MCF 10A (cell line): ENCODE data around the gene PCDHB7. TPM values are rescaled to one million over a fixed set of nuclear protein-coding genes. Genes with fewer than 3 reads are reported as not detected.
"Not testable (repeated sequence)": the region's sequence is repeated elsewhere in the genome, so short reads cannot be mapped to it uniquely, and the experiment has no call there.

Source experiments
- BruUV-seq: library from RNA; stranded (reverse); fragments of 400-500 nt; replicated peaks from 2 replicates; lab custom pipeline; 2021; lab: Mats Ljungman, UMichigan
- CTCF ChIA-PET: fragments of 300-600 bp; sonication (Branson Sonifier 250); formaldehyde crosslinking; extraction: SDS; loops from one replicate; lab custom pipeline; 2021; ENCODE audit warnings: antibody characterized with exemption, inconsistent platforms; lab: Yijun Ruan, JAX
- POLR2A ChIA-PET: fragments of 300-600, 350-650 bp; sonication (Branson Sonifier 250); formaldehyde crosslinking; extraction: SDS; loops from one replicate; lab custom pipeline; 2020; ENCODE audit warnings: antibody characterized with exemption, inconsistent platforms; lab: Yijun Ruan, JAX
- DNase-seq: peaks from one replicate; pipeline ENCODE4 v3.0.0-alpha.2; 2018; ENCODE audit not compliant: unreplicated experiment
- H3K27ac Mint-ChIP-seq: one replicate; pipeline ENCODE4 v1.8.0; 2022; ENCODE audit warnings: mild to moderate bottlenecking, low read depth, mixed read lengths; ENCODE audit not compliant: unreplicated experiment
- H3K27me3 Mint-ChIP-seq: one replicate; pipeline ENCODE4 v1.8.0; 2022; ENCODE audit warnings: mixed read lengths; ENCODE audit not compliant: insufficient read depth, unreplicated experiment
- H3K36me3 Mint-ChIP-seq: one replicate; pipeline ENCODE4 v1.8.0; 2022; ENCODE audit warnings: mild to moderate bottlenecking, moderate library complexity, mixed read lengths; ENCODE audit not compliant: insufficient read depth, unreplicated experiment
- H3K4me1 Mint-ChIP-seq: one replicate; pipeline ENCODE4 v1.8.0; 2022; ENCODE audit warnings: mixed read lengths; ENCODE audit not compliant: insufficient read depth, unreplicated experiment
- H3K4me3 Mint-ChIP-seq: one replicate; pipeline ENCODE4 v1.8.0; 2022; ENCODE audit warnings: mild to moderate bottlenecking, moderate library complexity, mixed read lengths; ENCODE audit not compliant: unreplicated experiment
- H3K9me3 Mint-ChIP-seq: one replicate; pipeline ENCODE4 v1.8.0; 2022; ENCODE audit warnings: mixed read lengths; ENCODE audit not compliant: unreplicated experiment
- CTCF ChIP-seq: fragments of 200-600 bp; IDR thresholded peaks from one replicate; pipeline ENCODE4 v1.8.0; 2022; ENCODE audit warnings: antibody characterized with exemption, mild to moderate bottlenecking; ENCODE audit not compliant: unreplicated experiment
- intact Hi-C: fragments of 100-400 bp; cut with micrococcal nuclease; formaldehyde crosslinking; loops from 2 replicates; pipeline ENCODE4 v1.14.1; 2022
- total RNA-seq: library from RNA; stranded (reverse); gene quantifications from 2 replicates; pipeline ENCODE4 v1.2.3, GENCODE V29; 2022

The PCDHB7 gene
- total RNA-seq, 1 experiment from 2014 or later: 0.28 TPM

DNA sequence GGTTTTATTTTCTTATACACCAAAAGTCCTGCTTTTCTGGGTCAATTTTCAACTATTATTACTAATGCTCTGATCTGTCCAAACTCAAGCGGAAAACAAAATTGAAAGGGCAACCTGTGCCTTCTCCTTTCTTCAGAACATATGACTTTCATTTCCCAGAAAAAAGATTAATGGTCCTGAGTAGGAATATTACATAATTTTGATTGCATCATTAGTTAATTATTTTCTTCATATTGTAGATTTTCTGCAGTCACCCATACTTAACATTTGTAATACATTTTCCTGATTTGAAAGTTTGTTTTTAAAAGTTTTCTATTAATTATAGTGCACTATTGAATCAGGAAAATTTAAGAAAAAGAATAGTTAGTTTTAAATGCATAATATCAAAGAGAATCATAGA lies 3.5 kb downstream of the PCDHB7 start:
- Mint-ChIP-seq H3K36me3 (no peaks in the 10 kb centered on the region), H3K4me1 (no peaks in the 10 kb centered on the region), H3K4me3 (no peak overlapping the region), H3K27me3 (no peaks in the 10 kb centered on the region), H3K9me3 (peaks cover 13% of the 10 kb centered on the region), H3K27ac (no peak overlapping the region)
- TF ChIP-seq CTCF: no peak
- intact Hi-C loops: no loop called here
- BruUV-seq: no TSS peak
- DNase-seq: no peak
- ChIA-PET POLR2A (no interaction called here), CTCF (no interaction called here)

DNA sequence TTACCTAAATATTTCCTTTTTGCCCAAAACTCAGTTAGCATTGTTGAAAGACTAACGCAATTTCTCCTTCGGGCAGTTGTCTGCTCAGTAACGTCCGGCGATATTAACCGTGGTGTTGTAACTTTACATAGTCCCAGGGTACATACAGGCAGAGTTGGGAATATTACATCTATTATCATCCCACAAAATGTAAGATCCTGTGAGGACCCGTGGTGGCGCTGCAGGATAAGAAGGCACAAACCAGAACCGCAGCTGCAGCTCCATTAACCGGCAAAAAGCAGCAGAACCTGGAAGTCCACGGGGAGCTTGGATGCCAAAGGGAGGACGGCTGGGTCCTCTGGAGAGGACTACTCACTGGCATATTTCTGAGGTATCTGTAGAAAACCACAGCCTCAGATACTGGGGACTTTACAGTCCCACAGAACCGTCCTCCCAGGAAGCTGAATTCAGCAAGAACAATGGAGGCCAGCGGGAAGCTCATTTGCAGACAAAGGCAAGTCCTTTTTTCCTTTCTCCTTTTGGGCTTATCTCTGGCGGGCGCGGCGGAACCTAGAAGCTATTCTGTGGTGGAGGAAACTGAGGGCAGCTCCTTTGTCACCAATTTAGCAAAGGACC lies 5.2 kb downstream of the PCDHB7 start, which contains the start of gene PCDHB8:
Gene PCDHB8, plus strand, starts transcription at position 214 of the 615 bp plus-strand sequence. Its CDS starts 245 bp downstream, at position 459.
- H3K36me3 Mint-ChIP-seq, BruUV-seq, DNase-seq, H3K27ac Mint-ChIP-seq, H3K4me3 Mint-ChIP-seq, POLR2A ChIA-PET, H3K27me3 Mint-ChIP-seq, intact Hi-C loops, H3K4me1 Mint-ChIP-seq: not testable (repeated sequence)
- CTCF ChIA-PET: interaction anchor here (0.6 to 1.8 kb wide), 4 partner anchors 10 to 539 kb away, joined by 3 to 6 read pairs (median 4); partner anchors contain the start of genes PCDHB9, PCDHGA10 and TMCO6
- H3K9me3 Mint-ChIP-seq: peaks cover 14% of the 10 kb centered on the region

DNA sequence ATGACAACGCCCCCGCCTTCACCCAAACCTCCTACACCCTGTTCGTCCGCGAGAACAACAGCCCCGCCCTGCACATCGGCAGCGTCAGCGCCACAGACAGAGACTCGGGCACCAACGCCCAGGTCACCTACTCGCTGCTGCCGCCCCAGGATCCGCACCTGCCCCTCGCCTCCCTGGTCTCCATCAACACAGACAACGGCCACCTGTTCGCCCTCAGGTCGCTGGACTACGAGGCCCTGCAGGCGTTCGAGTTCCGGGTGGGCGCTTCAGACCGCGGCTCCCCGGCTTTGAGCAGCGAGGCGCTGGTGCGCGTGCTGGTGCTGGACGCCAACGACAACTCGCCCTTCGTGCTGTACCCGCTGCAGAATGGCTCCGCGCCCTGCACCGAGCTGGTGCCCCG lies 6.9 kb downstream of the PCDHB7 start:
- H3K4me3 Mint-ChIP-seq, POLR2A ChIA-PET, H3K36me3 Mint-ChIP-seq, H3K4me1 Mint-ChIP-seq, H3K27ac Mint-ChIP-seq, BruUV-seq, DNase-seq, CTCF ChIA-PET, H3K9me3 Mint-ChIP-seq, intact Hi-C loops, H3K27me3 Mint-ChIP-seq: not testable (repeated sequence)

GRCh38 chr5:141179876-141180275 lies 7.4 kb downstream of the PCDHB7 start:
- intact Hi-C loops, CTCF ChIA-PET, H3K27me3 Mint-ChIP-seq, H3K4me1 Mint-ChIP-seq, POLR2A ChIA-PET, BruUV-seq, H3K4me3 Mint-ChIP-seq, DNase-seq, H3K27ac Mint-ChIP-seq: not testable (repeated sequence)
- Mint-ChIP-seq H3K9me3 (peaks cover 10% of the 10 kb centered on the region), H3K36me3 (peaks cover 13% of the 10 kb centered on the region)

DNA sequence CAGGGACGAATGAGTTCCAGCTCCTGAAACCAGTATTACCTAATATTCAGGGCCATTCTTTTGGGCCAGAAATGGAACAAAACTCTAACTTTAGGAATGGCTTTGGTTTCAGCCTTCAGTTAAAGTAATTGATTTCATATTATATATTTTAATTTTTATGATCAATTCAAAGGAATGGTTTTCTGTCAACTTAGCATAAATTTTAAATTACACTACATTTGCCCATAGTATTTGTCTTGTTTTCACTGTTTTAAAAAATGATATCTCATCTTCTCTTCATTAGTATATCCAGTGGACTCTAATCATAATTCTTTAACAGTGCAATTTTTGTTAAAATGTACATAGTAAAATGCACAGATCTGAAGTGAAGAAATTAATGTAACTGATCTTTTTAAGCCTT lies 7.9 kb downstream of the PCDHB7 start:
- H3K27ac Mint-ChIP-seq: no peak overlapping the region
- no TSS peak for BruUV-seq
- POLR2A ChIA-PET: no interaction called here
- CTCF ChIA-PET: no interaction called here
- no peak overlapping the region for H3K4me3 Mint-ChIP-seq
- H3K9me3 Mint-ChIP-seq: peaks cover 14% of the 10 kb centered on the region
- H3K27me3 Mint-ChIP-seq: no peaks in the 10 kb centered on the region
- DNase-seq: no peak
- intact Hi-C loops: no loop called here
- TF ChIP-seq CTCF: no peak
- H3K36me3 Mint-ChIP-seq: peaks cover 13% of the 10 kb centered on the region
- no peaks in the 10 kb centered on the region for H3K4me1 Mint-ChIP-seq
